Lung microvascular endothelial cell (primary cell): ENCODE results near the gene ADCY9. TPM values are rescaled to one million over a fixed set of nuclear protein-coding genes. Genes with fewer than 3 reads are reported as not detected.
A peak's percentile ranks its signal among the peaks of the same experiment; 100 is the strongest.
"Not testable (repeated sequence)": the region's sequence is repeated elsewhere in the genome, so short reads cannot be mapped to it uniquely, and the experiment has no call there.

Experiments used
- DNase-seq, 2 donors: peaks; one replicate each; pipeline versions ENCODE4 v3.0.0 to v3.0.0-alpha.2; 2010; ENCODE audit warnings: low read depth in 2 of 2
- total RNA-seq: library from RNA; depleted of rRNA; stranded (reverse); fragments of >200 nt; gene quantifications from 2 replicates; pipeline ENCODE4 v1.2.1, GENCODE V29; 2014

ADCY9 gene
- total RNA-seq = 5.9 and 18.1 TPM in 2 replicates

GRCh38 chr16:4116325-4117249 is at the start of gene ADCY9:
TSS of gene ADCY9 (minus strand) at chr16:4116442. CDS start at chr16:4115442, 1,000 bp downstream.
- DNase-seq = peak; percentile 82 to 90

DNA sequence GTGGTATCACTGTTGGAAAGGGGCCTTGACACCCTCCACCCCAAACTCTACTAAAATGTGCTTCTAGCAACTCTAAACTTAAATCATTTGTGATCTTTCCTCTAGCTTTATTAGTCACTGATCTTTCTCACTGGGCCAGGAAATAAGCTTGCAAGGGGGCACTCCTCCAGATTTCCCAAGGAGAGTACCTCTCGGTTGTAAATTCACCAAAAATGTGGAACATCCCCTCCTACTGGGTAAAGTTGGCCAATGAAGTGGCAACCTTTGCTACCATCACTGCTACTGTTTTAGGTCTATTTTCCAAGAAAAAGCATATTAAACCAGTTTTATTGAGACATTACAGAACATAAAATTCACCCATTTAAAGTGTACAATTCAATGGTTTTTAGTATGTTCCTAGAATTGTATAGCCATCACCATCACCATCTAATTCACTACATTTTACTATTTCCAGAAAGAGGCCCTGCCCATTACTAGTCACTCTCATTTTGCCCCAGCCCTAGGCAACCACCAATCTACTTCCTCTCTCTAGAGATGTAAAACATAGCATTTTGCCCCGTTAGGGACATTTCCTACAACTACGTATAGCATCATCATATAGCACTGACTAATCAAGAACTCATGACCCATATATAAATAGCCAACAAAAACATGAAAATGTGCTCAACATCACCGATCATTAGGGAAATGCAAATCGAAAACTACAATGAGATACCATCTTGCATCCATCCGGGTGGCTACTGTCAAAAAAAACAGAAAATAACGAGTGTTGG is 44.6 kb upstream of the ADCY9 start:
- DNase-seq = peak in 1 of 2 donors; percentile 14

DNA sequence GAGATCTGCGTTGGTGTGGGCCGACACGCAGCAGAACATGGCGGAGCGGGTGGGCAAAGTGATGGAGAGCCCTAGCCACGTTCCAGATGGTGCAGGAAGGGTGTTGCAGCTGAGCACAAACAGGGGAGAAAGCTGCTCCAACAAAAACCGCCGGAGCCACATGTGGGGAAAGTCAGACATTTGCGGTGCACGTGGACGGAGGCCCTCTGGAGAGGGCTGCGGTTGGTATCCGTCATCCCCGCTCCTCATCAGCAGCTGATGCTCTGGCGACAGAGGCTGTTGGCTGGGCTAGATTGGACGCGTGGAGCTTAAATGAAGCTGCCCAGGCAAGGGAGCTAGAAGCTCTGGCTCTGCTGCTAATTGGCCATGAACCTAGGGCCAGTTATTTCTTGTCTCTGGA is 43.5 kb upstream of the ADCY9 start:
- no peak for DNase-seq

GRCh38 chr16:4158143-4159093 is 42.2 kb upstream of the ADCY9 start:
- DNase-seq = no peak

DNA sequence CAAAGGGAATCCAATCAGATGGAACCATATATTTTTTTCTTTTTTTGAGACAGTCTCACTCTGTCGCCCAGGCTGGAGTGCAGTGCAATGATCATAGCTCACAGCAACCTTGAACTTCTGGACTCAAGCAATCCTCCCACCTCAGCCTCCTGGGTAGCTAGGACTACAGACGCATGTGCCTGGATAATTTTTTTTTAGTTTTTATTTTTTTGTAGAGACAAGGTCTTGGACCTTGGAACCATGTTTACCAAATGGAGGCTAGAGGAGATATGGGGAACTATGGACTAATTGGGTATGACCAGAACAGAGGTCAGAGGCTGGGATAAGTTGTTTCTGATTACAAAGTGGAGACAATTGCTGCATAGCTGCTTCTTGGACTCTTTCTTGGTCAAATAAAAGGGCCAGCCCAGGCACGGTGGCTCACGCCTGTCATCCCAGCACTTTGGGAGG is 41.2 kb upstream of the ADCY9 start:
- no peak for DNase-seq

DNA sequence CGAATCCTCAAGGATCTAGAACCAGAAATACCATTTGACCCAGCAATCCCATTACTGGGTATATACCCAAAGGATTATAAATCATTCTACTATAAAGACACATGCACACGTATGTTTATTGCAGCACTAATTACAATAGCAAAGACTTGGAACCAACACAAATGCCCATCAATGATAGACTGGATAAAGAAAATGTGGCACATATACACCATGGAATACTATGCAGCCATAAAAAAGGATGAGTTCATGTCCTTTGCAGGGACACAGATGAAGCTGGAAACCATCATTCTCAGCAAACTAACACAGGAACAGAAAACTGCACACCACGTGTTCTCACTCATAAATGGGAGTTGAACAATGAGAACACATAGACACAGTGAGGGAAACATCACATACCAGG is 40.3 kb upstream of the ADCY9 start:
- not testable (repeated sequence) for DNase-seq

GRCh38 chr16:4153364-4153763 is 37.1 kb upstream of the ADCY9 start:
- not testable (repeated sequence) for DNase-seq

DNA sequence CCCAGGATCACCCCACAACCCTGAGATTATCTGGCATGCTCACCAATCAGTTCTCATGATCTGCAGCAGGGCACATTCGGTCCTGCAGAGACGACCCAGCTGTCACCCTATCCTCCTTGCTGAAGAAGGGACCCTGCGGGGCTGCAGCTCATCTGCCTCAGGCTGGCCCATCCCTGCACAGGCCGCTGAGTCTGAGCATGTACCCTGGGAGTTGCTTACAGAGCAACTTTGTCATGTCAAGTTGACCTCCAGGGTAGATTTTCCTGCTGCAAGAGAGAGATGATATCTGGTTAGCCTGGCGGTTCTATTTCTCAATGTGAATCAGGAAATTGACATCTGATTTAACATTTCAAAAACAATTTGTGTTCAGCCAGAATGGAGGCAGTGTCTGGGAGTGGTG is 36.0 kb upstream of the ADCY9 start:
- DNase-seq = no peak

- DNase-seq = no peak
Measured at GRCh38 chr16:4147236-4147635, 31.0 kb upstream of the ADCY9 start.

GRCh38 chr16:4142268-4142667 is 26.0 kb upstream of the ADCY9 start:
- DNase-seq = no peak

DNA sequence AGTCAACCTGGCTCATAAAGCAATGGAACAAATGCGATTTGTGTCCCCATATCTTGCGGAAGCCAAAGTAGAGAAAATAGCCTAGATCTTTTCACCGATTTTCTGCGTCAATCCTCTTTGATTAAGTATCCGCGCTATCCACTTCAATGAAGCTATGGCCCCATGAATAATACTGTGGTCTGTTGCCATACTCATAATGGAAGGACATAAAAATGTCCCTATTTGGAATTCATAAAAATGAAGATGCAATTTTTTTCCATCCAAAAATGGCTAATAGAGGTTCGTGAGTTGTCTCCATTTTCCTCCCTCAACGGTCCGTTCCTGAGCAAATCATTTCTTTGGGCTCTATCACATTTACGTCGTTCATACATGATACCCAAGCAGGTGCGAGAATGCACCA is 25.4 kb upstream of the ADCY9 start:
- no peak for DNase-seq

DNA sequence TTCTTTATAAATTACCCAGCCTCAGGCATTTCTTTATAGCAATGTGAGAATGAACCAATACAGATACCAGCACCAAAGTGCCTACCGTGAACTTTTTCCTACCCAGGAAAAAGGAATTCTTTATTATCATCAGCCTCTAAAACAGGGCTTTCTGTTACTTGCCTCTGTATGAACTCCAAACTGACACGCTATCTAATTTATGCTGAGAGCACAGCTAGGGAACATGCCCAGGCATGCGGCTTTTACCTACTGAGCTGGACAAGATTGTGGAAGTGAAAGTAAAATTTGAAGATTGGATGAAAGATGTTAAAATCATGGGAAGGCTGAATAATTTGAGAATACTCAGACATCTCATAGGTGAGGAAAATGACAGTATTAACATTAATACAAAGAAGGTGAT is 24.4 kb upstream of the ADCY9 start:
- peak; percentile 24 to 34 for DNase-seq

- no peak for DNase-seq
Measured at GRCh38 chr16:4139968-4140367, 23.7 kb upstream of the ADCY9 start.

DNA sequence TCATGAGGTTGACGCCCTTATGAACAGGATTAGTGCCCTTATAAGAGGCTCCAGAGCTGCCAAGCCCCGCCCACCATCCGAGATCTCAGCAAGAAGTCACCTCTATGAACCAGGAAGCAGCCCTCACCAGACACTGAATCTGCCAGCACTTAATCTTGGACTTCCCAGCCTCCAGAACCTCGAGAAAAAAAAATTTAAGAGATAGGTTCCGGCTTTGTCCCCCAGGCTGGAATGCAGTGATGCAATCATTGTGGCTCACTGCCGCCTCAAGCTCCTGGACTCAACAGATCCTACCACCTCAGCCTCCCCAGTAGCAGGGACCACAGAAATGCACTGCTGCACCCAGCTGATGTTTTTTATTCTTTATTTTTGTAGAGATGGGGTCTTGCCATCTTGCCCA is 22.5 kb upstream of the ADCY9 start:
- no peak for DNase-seq

- no peak for DNase-seq
Measured at GRCh38 chr16:4137438-4137837, 21.2 kb upstream of the ADCY9 start.

GRCh38 chr16:4136229-4136813 is 20.1 kb upstream of the ADCY9 start:
- DNase-seq = no peak

- DNase-seq = no peak
Measured at GRCh38 chr16:4135537-4135936, 19.3 kb upstream of the ADCY9 start.

GRCh38 chr16:4133897-4134372 is 17.7 kb upstream of the ADCY9 start:
- no peak for DNase-seq

DNA sequence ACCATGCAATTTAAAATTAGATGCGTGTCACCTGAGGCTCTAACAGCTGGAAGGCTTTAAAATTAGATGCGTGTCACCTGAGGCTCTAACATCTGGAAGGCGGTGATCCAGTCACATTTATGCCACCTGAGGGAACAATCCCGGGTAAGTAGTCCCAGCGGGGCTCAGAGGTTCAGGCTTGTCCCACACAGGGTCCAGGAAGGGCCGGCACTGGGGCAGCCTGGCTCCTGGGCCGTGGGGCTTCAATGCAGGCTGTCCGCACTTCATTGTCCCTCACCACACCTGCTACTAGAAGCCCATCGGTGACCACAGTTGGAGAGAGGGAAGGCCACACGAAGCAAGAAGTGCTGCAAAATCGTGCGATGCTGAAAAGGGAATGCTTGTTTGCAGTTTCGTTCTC is 15.4 kb upstream of the ADCY9 start:
- no peak for DNase-seq

GRCh38 chr16:4124535-4125294 is 8.5 kb upstream of the ADCY9 start:
- DNase-seq = no peak
